Brain microvascular endothelial cell (primary cell): ENCODE results near the gene CERS1.
"Not testable (repeated sequence)": the region's sequence is repeated elsewhere in the genome, so short reads cannot be mapped to it uniquely, and the experiment has no call there.

Source experiments
- DNase-seq: peaks from one replicate; pipeline ENCODE4 v3.0.0-alpha.2; 2020
- H3K27ac ChIP-seq: fragments of 250-450 bp; sonication (Bioruptor Pico); 2 replicates; pipeline ENCODE4 v1.5.1; 2020; ENCODE audit warnings: mild to moderate bottlenecking, moderate library complexity
- H3K27me3 ChIP-seq: fragments of 250-450 bp; sonication (Bioruptor Pico); replicated peaks from 2 replicates; pipeline ENCODE4 v1.5.1; 2020; ENCODE audit warnings: mild to moderate bottlenecking
- H3K36me3 ChIP-seq: fragments of 250-450 bp; sonication (Bioruptor Pico); replicated peaks from 2 replicates; pipeline ENCODE4 v1.5.1; 2020; ENCODE audit warnings: mild to moderate bottlenecking
- H3K4me3 ChIP-seq: 2 replicates; pipeline ENCODE4 v1.5.1; 2011; ENCODE audit warnings: low read depth, mild to moderate bottlenecking, control low read depth, low read length, moderate library complexity
- CTCF ChIP-seq: IDR thresholded peaks from 2 replicates; pipeline ENCODE4 v1.5.1; 2011; ENCODE audit warnings: low read depth, mild to moderate bottlenecking, moderate library complexity, low read length, control low read depth, inconsistent platforms; ENCODE audit errors: missing control alignments
- in situ Hi-C: cut with HindIII; loops from 2 replicates; pipeline ENCODE4 v1.10.0; 2017; ENCODE audit warnings: low sequenced_read_pairs, low pct_ligation_motif_present

The CERS1 gene

DNA sequence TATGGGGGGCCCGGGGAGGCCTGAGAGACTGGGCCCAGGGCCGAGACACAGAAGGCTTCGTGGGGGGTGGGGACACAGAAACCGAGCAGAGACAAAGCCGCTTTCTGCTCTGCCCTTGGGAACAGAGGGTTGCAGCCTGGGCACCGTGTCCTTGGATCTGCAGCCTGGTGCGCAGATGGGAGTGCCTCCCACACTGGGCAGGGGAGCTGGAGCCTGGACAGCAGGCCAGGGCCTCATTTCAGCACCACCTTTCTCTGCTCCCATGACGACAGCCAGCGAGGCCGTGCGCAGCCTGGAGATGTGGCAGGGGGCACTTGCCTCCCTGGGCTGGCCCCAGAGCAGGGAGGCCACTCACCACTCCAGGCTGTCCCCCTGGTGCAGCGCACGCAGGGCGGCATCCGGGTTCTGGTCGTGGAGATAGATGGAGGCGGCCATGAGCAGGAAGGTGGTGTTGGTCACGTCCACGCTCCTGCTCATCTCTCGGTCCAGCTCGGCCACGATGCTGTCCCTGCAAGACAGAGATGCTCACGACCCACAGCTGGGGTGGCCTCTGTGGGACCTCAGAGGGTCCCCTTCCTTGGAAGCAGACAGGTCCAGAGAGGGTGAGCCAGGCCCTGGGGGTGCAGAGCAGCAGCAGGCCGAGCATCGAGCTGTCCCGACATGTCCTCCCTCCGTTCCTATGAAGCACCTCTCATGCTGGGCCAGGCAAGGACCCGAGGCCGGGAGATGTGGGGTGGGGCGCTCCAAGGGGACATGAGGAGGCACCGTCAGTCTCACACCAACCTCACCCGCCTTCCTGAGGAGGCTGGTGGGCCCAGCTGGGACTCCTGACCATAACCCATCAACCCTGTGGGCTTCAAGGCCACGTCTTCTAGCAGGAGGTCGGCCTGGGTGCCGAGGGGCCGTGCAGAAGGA lies 10.9 kb upstream of the CERS1 start:
- H3K4me3 ChIP-seq: no peak overlapping the region
- peaks cover 78% of the 10 kb centered on the region for H3K36me3 ChIP-seq
- TF ChIP-seq CTCF: no peak
- H3K27ac ChIP-seq: no peak overlapping the region
- in situ Hi-C loops: no loop called here
- no peaks in the 10 kb centered on the region for H3K27me3 ChIP-seq
- DNase-seq: no peak

DNA sequence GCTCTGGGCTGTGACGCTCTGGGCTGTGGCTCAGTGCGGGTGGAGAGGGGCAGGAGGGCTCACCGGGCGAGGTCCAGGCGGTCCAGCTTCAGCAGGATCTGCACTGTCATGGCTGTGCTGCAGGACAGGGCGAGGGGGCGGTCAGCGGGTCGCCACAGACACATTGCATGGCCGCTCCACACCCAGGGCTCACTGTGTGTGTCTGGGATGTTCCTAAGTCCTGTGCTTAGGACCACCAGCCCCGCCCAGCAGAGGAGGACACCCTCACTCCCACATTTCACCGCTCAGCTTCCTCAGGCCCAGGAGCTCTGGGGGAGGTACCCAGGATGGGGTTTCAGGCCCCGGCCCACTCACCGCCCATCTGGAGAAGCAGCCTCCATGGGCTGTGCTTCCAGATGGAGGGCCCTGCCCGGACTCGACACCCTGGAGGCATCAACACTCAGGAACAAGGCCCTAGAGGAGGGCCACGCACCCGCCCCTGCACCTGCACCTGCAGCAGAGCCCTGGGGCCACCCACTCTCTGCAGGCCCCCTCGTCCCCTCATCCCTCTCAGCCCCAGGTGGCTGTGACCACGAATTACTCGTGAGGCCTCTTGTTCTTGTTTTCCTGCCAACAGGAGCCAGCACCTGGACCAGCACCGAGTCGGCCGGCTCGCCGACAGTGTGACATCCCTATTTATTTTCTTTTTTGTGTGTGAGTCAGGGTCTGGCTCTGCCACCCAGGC lies 9.7 kb upstream of the CERS1 start:
- no peaks in the 10 kb centered on the region for H3K27me3 ChIP-seq
- H3K36me3 ChIP-seq: peaks cover 76% of the 10 kb centered on the region
- TF ChIP-seq CTCF: no peak
- DNase-seq: no peak
- no peak overlapping the region for H3K4me3 ChIP-seq
- in situ Hi-C loops: no loop called here
- no peak overlapping the region for H3K27ac ChIP-seq

DNA sequence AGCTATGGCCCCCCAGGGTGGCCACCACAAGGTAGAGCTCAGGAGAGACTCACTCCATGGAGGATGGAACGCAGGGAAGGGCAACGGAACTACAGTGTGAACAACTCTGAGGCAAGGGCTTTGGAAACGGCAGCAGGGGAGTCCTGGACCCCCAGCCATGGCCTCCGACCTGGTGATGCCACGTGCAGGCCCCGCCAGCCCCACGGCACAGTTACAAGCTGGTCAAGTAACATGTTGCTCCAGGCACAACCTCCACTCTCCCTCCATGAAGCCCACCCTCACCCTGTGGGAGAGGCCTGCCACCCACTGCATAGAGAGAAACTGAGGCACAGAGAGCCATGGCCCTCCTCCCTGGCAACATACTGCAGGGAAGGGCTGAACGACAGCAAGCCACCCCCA lies 9.1 kb upstream of the CERS1 start:
- peaks cover 73% of the 10 kb centered on the region for H3K36me3 ChIP-seq
- no peaks in the 10 kb centered on the region for H3K27me3 ChIP-seq
- no peak for DNase-seq
- no peak overlapping the region for H3K4me3 ChIP-seq
- no peak overlapping the region for H3K27ac ChIP-seq
- no peak for TF ChIP-seq CTCF
- in situ Hi-C loops: no loop called here

- H3K27me3 ChIP-seq: no peaks in the 10 kb centered on the region
- in situ Hi-C loops: no loop called here
- no peak overlapping the region for H3K27ac ChIP-seq
- no peak for TF ChIP-seq CTCF
- H3K4me3 ChIP-seq: no peak overlapping the region
- peaks cover 74% of the 10 kb centered on the region for H3K36me3 ChIP-seq
- no peak for DNase-seq
Observed at GRCh38 chr19:18904334-18905057, 8.5 kb upstream of the CERS1 start.

DNA sequence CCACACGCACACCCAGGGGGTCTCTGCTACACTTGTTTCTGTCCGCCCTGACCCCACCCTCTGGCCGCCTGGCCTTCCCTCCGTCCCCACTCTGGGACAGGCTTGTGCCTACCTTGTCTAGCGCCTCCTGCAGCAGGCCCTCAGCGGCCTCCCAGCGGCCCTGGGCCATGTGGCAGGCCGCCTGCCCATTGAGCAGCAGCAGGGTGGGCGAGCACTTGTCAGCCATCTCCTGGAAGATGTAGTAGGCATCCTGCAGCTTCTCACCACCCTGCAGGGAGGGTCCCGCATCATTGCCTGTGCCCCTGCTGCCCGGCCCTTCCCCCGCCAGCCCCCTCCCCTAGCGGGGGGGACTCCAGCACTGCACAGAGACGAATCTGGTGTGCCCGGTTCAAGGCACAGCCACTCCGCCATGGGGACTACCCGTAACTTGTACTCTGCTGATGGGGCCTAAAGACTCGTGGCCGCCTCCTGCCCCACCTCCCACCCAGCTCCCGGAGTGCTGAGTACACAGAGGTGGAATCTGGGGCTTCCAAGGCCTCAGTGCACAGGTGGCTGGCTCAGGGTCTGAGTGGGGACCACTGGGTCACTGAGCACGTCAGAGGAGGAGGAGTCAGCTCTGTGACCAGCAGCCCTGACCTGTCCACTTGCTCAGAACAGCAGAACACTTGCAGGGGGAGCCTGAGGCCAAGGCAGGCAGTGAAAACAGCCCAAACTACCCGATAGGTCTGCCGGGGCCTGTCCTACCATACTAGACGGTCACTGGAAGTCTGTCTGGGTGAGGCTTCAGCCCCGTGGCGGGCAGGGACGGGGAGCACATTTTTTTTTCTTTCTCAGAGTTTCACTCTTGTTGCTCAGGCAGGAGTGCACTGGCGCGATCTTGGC lies 7.4 kb upstream of the CERS1 start:
- DNase-seq: no peak
- Histone ChIP-seq H3K27me3 (no peaks in the 10 kb centered on the region), H3K4me3 (no peak overlapping the region), H3K27ac (no peak overlapping the region), H3K36me3 (peaks cover 74% of the 10 kb centered on the region)
- no peak for TF ChIP-seq CTCF
- in situ Hi-C loops: no loop called here

- DNase-seq, H3K27me3 ChIP-seq, H3K27ac ChIP-seq, H3K4me3 ChIP-seq, in situ Hi-C loops: not testable (repeated sequence)
- peaks cover 67% of the 10 kb centered on the region for H3K36me3 ChIP-seq
Observed at GRCh38 chr19:18902519-18902918, 6.6 kb upstream of the CERS1 start.
